KMS-11 (cell line): ENCODE results near the gene SASH1.

ENCODE experiments used
- H2AFZ ChIP-seq: fragments of 200-600 bp; sonication (generic); 2 replicates; pipeline ENCODE4 v1.6.1; 2016; ENCODE audit warnings: antibody characterized with exemption, mixed run types, low read depth
- H3K27ac ChIP-seq: fragments of 200-600 bp; sonication (generic); 2 replicates; pipeline ENCODE4 v1.6.1; 2016; ENCODE audit warnings: mild to moderate bottlenecking, mixed run types
- H3K27me3 ChIP-seq: fragments of 200-600 bp; sonication (generic); 2 replicates; pipeline ENCODE4 v1.6.1; 2017; ENCODE audit warnings: mild to moderate bottlenecking, low read depth, mixed run types, moderate library complexity; ENCODE audit not compliant: insufficient read depth
- H3K36me3 ChIP-seq: fragments of 200-600 bp; sonication (generic); 2 replicates; pipeline ENCODE4 v1.6.1; 2017; ENCODE audit warnings: mild to moderate bottlenecking, mixed run types; ENCODE audit not compliant: insufficient read depth
- H3K4me1 ChIP-seq: fragments of 200-600 bp; sonication (generic); 2 replicates; pipeline ENCODE4 v1.6.1; 2016; ENCODE audit warnings: mild to moderate bottlenecking, low read depth, mixed run types; ENCODE audit not compliant: poor library complexity, severe bottlenecking
- H3K4me2 ChIP-seq: fragments of 200-600 bp; sonication (generic); 2 replicates; pipeline ENCODE4 v1.7.0; 2016; ENCODE audit warnings: mild to moderate bottlenecking, mixed run types
- H3K4me3 ChIP-seq: fragments of 200-600 bp; sonication (generic); IDR thresholded peaks from 2 replicates; pipeline ENCODE4 v1.6.1; 2017; ENCODE audit warnings: low read depth, low read length, mixed read lengths; ENCODE audit not compliant: insufficient read depth
- H3K79me2 ChIP-seq: fragments of 200-600 bp; sonication (generic); 2 replicates; pipeline ENCODE4 v1.6.1; 2016; ENCODE audit warnings: low read depth, mixed run types; ENCODE audit not compliant: insufficient read depth
- H3K9ac ChIP-seq: fragments of 200-600 bp; sonication (generic); 2 replicates; pipeline ENCODE4 v1.6.1; 2016; ENCODE audit warnings: mild to moderate bottlenecking, mixed run types
- H4K20me1 ChIP-seq: fragments of 200-600 bp; sonication (generic); 2 replicates; pipeline ENCODE4 v1.6.1; 2016; ENCODE audit warnings: mild to moderate bottlenecking, mixed run types; ENCODE audit not compliant: insufficient read depth
- CTCF ChIP-seq: fragments of 200-600 bp; sonication (generic); conservative IDR thresholded peaks from 2 replicates; pipeline ENCODE4 v1.6.1; 2017; ENCODE audit warnings: low read depth, mild to moderate bottlenecking, antibody characterized with exemption, low read length, moderate library complexity, mixed read lengths

The SASH1 gene

GRCh38 chr6:148529010-148529409 lies 186.4 kb downstream of the SASH1 start:
- no peaks in the 10 kb centered on the region for H4K20me1 ChIP-seq
- no peaks in the 10 kb centered on the region for H3K27me3 ChIP-seq
- no peak for TF ChIP-seq CTCF
- no peak overlapping the region for H2AFZ ChIP-seq
- no peak overlapping the region for H3K4me2 ChIP-seq
- no peak overlapping the region for H3K27ac ChIP-seq
- no peak overlapping the region for H3K4me3 ChIP-seq
- H3K36me3 ChIP-seq: no peaks in the 10 kb centered on the region
- no peaks in the 10 kb centered on the region for H3K79me2 ChIP-seq
- no peak overlapping the region for H3K9ac ChIP-seq
- H3K4me1 ChIP-seq: peaks cover 13% of the 10 kb centered on the region

GRCh38 chr6:148530394-148530953 lies 187.8 kb downstream of the SASH1 start:
- H3K9ac ChIP-seq: peak overlapping the region; percentile 68; the same call in 1 of the 2 replicates
- peak overlapping the region; percentile 71 for H3K4me2 ChIP-seq
- H3K36me3 ChIP-seq: no peaks in the 10 kb centered on the region
- no peak for TF ChIP-seq CTCF
- peak overlapping the region; percentile 72 for H3K27ac ChIP-seq
- H3K4me3 ChIP-seq: no peak overlapping the region
- H3K4me1 ChIP-seq: peaks cover 13% of the 10 kb centered on the region
- H2AFZ ChIP-seq: peak overlapping the region; percentile 88
- H3K27me3 ChIP-seq: no peaks in the 10 kb centered on the region; the same call in 1 of the 2 replicates
- H3K79me2 ChIP-seq: no peaks in the 10 kb centered on the region
- no peaks in the 10 kb centered on the region for H4K20me1 ChIP-seq

GRCh38 chr6:148530976-148531375 lies 188.3 kb downstream of the SASH1 start:
- TF ChIP-seq CTCF: no peak
- Histone ChIP-seq H3K27ac (peak overlapping the region; percentile 72), H2AFZ (peak overlapping the region; percentile 88), H3K4me1 (peaks cover 13% of the 10 kb centered on the region), H3K27me3 (no peaks in the 10 kb centered on the region; the same call in 1 of the 2 replicates), H3K4me3 (no peak overlapping the region), H3K79me2 (no peaks in the 10 kb centered on the region), H3K4me2 (peak overlapping the region; percentile 71), H4K20me1 (no peaks in the 10 kb centered on the region), H3K9ac (peak overlapping the region; percentile 68; the same call in 1 of the 2 replicates), H3K36me3 (no peaks in the 10 kb centered on the region)

- H3K4me2 ChIP-seq: no peak overlapping the region
- no peak for TF ChIP-seq CTCF
- no peak overlapping the region for H3K4me3 ChIP-seq
- H3K36me3 ChIP-seq: no peaks in the 10 kb centered on the region
- peaks cover 13% of the 10 kb centered on the region for H3K4me1 ChIP-seq
- no peak overlapping the region for H3K9ac ChIP-seq
- H3K79me2 ChIP-seq: no peaks in the 10 kb centered on the region
- H3K27me3 ChIP-seq: peaks cover 3% of the 10 kb centered on the region; the same call in 1 of the 2 replicates
- no peak overlapping the region for H3K27ac ChIP-seq
- no peak overlapping the region for H2AFZ ChIP-seq
- no peaks in the 10 kb centered on the region for H4K20me1 ChIP-seq
Observed at GRCh38 chr6:148532698-148533097, 190.1 kb downstream of the SASH1 start.
